Progenitor cell of endocrine pancreas (in vitro differentiated cells): ENCODE data around the gene FAM76A. TPM values are rescaled to one million over a fixed set of nuclear protein-coding genes. Genes with fewer than 3 reads are reported as not detected.
A peak's percentile ranks its signal among the peaks of the same experiment; 100 is the strongest.

ENCODE experiments used
- DNase-seq: peaks from one replicate; pipeline ENCODE4 v3.0.0; 2021; ENCODE audit warnings: low spot score; ENCODE audit not compliant: unreplicated experiment
- H3K27ac Mint-ChIP-seq: 2 replicates; pipeline ENCODE4 v1.8.0; 2021; ENCODE audit warnings: mild to moderate bottlenecking, moderate library complexity, mixed read lengths
- H3K27me3 Mint-ChIP-seq: 2 replicates; pipeline ENCODE4 v1.8.0; 2021; ENCODE audit warnings: mixed read lengths
- H3K36me3 Mint-ChIP-seq: 2 replicates; pipeline ENCODE4 v1.8.0; 2022; ENCODE audit warnings: mixed read lengths; ENCODE audit not compliant: insufficient read depth
- H3K4me1 Mint-ChIP-seq: 2 replicates; pipeline ENCODE4 v1.8.0; 2021; ENCODE audit warnings: low read depth, mixed read lengths
- H3K4me3 Mint-ChIP-seq: 2 replicates; pipeline ENCODE4 v1.8.0; 2021; ENCODE audit warnings: low read depth, mild to moderate bottlenecking, moderate library complexity, mixed read lengths
- H3K9me3 Mint-ChIP-seq: 2 replicates; pipeline ENCODE4 v1.8.0; 2021; ENCODE audit warnings: low read depth, mixed read lengths
- CTCF ChIP-seq: fragments of 200-600 bp; sonication (generic); IDR thresholded peaks from one replicate; pipeline ENCODE4 v1.5.0; 2021; ENCODE audit warnings: antibody characterized with exemption, mild to moderate bottlenecking; ENCODE audit not compliant: unreplicated experiment
- total RNA-seq: library from RNA; stranded (reverse); gene quantifications from 2 replicates; pipeline ENCODE4 v1.2.1, GENCODE V29; 2021

Gene FAM76A
- total RNA-seq, 1 donor from 2014 or later, result 14.7 TPM

DNA sequence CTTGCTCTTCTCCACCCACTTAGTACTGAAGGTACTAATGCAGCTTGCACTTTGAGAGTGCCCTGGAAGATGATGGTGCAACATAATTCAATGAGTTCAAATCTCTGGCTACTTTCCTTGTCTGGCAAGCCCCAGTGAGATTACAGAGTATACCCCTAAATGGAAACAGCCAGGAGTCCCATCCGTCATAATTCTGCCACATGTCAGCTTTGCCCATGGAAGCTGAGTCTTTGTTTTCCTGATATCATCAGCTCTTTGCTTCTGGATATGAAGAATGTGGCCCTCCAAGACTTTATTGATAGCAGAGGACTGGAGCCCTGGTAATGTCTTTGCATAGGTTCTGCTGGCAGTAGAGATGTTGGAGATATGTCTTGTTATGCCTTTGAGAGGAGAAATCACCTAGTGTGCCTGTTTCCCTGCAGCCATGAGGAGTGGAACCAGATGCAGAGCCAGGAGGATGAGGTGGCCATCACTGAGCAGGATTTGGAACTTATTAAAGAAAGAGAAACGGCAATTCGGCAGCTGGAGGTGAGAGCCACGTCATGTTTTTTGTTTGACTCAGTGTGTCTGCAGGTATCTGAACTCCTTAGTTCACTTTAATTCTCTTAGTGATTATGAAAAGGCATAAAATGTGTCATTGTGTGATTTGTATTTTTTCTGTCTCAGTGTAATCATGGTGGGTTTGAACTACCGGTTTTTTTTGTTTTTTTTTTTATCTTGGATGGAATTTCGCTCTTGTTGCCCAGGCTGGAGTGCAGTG, 86.2 kb downstream of the FAM76A start:
- TF ChIP-seq CTCF, result no peak
- H3K4me1 Mint-ChIP-seq, result peaks cover 3% of the 10 kb centered on the region
- H3K36me3 Mint-ChIP-seq, result peaks cover 14% of the 10 kb centered on the region
- peak overlapping the region; percentile 84 for H3K27ac Mint-ChIP-seq
- no peak for DNase-seq
- H3K4me3 Mint-ChIP-seq, result no peak overlapping the region
- no peaks in the 10 kb centered on the region for H3K9me3 Mint-ChIP-seq
- no peaks in the 10 kb centered on the region for H3K27me3 Mint-ChIP-seq

Other genes starting within 250 kb of the FAM76A start
- 74.6 and 76.9 TPM in 2 replicates for gene WASF2, start 235.8 kb upstream of the FAM76A start, total RNA-seq
- 53.3 and 56.3 TPM in 2 replicates for gene AHDC1, start 121.8 kb upstream of the FAM76A start, total RNA-seq
- gene FGR, start 90.8 kb upstream of the FAM76A start, total RNA-seq, result not detected in 2 replicates
- gene IFI6, start 53.8 kb upstream of the FAM76A start, total RNA-seq, result 4.4 and 5.7 TPM in 2 replicates
- gene STX12, start 47.3 kb downstream of the FAM76A start, total RNA-seq, result 24.3 and 26.1 TPM in 2 replicates
- 50.4 and 52.5 TPM in 2 replicates for gene PPP1R8, start 104.8 kb downstream of the FAM76A start, total RNA-seq
- 3.0 and 3.3 TPM in 2 replicates for gene THEMIS2, start 146.6 kb downstream of the FAM76A start, total RNA-seq
- 34.8 and 37.2 TPM in 2 replicates for gene RPA2, start 188.6 kb downstream of the FAM76A start, total RNA-seq
- gene SMPDL3B, start 209.0 kb downstream of the FAM76A start, total RNA-seq, result 18.5 and 19.0 TPM in 2 replicates
- gene XKR8, start 234.0 kb downstream of the FAM76A start, total RNA-seq, result 17.0 and 17.3 TPM in 2 replicates